Measurements from ENCODE around the gene CYB561A3.
A peak's percentile ranks its signal among the peaks of the same experiment; 100 is the strongest.

The CYB561A3 gene, protein sequence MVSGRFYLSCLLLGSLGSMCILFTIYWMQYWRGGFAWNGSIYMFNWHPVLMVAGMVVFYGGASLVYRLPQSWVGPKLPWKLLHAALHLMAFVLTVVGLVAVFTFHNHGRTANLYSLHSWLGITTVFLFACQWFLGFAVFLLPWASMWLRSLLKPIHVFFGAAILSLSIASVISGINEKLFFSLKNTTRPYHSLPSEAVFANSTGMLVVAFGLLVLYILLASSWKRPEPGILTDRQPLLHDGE

DNA sequence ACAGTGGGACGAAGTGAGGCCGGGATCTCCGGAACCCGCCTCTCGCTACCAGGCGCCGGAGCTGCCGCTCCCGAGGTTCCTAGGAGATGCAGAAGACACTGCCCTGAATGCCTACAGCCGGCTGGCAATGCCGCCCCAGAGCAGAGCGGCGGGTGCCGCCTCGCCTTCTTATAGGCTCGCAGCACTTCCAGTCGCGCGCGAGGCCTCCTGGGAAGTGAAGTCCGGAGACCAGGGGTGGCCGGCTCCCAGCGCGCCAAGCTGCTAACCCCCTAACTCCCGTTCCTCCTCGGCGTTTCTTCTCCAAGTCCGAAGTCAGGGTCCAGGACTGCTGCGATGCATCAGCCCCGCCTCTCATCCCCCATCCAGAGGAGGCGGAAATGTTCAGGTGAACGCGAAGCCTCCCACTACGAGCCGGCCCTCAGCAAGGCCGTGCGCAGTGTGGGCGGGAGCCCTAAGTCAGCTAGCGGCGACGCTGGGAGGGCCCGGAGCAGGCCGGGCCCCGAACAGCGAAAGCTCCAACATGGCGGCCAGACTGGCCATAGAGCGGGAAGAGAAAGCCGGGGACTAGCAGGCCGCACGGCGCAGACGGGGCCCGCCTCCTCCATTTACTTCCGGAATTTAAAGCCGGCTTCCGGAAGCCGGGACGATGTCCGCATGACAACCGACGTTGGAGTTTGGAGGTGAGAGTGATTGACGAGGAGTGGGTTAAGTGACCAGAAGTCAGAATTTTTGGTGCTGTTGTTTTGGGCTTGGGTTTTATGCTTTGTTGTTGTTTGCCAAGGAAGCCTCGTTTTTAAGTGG is at the start of gene CYB561A3, which contains the start of gene TMEM138:
Gene CYB561A3, minus strand, starts transcription at position 142 of the 801 bp plus-strand sequence. CDS start 5,169 bp downstream, outside the sequence.
Gene TMEM138, plus strand, starts transcription at position 634 of the 801 bp plus-strand sequence. CDS start 2,017 bp downstream, outside the sequence.
- TF ChIP-seq, protein P1, sequence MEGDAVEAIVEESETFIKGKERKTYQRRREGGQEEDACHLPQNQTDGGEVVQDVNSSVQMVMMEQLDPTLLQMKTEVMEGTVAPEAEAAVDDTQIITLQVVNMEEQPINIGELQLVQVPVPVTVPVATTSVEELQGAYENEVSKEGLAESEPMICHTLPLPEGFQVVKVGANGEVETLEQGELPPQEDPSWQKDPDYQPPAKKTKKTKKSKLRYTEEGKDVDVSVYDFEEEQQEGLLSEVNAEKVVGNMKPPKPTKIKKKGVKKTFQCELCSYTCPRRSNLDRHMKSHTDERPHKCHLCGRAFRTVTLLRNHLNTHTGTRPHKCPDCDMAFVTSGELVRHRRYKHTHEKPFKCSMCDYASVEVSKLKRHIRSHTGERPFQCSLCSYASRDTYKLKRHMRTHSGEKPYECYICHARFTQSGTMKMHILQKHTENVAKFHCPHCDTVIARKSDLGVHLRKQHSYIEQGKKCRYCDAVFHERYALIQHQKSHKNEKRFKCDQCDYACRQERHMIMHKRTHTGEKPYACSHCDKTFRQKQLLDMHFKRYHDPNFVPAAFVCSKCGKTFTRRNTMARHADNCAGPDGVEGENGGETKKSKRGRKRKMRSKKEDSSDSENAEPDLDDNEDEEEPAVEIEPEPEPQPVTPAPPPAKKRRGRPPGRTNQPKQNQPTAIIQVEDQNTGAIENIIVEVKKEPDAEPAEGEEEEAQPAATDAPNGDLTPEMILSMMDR (conservative IDR thresholded peaks at IDR 0.05; ENCODE audit: low read depth) = no peak

DNA sequence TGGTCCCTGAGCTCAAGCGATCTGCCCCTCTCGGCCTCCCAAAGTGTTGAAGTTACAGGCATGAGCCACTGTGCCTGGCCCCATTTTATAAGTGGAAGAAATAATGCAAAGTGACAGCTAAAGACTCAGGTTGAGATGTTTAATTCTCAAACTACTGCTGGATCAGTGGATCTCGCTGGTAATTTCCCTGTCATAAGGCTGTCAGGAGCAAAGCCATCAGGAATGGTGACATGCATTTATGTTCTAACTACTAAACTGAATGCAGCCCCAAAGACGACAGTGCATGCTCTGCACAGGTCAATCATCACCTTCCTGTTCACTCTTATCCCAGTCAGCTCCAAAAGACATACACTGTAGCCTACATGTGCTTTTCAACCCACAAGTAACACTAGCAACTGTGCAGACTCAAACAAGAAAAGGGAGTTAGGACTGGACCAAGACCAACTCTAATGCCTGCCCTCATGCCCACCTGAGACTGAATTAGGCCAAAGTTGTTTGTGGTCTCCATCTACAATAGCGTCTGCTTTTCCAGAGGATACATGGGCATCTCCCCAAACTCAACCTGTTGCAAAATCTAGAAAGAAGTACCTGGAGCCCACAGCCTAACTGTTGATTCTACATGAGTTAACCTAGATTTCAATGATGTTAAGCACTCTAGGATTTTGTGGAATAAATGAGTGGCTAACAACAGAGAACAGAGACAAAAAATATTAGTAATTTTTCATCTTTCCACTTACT is 45.5 kb upstream of the CYB561A3 start:
- ChIA-PET CTCF (interaction anchor here (0.6 to 1.0 kb wide), 2 partner anchors 19 to 21 kb away, joined by 4 to 5 read pairs; no protein-coding TSS in a partner anchor), POLR2A (ENCODE audit: low non-redundant PET) (no interaction called here)
- TF ChIP-seq, protein P1 (conservative IDR thresholded peaks at IDR 0.05; ENCODE audit: low read depth) = no peak
- H3K27ac ChIP-seq = no peak overlapping the region
- DNase-seq (ENCODE audit: low spot score) = no peak

More for the DNA sequence above, at the start of gene CYB561A3, which contains the start of gene TMEM138:
- ChIA-PET CTCF (interaction anchor here (0.6 to 5.0 kb wide), 4 partner anchors 24 to 1442 kb away, joined by 5 to 28 read pairs (median 8); no protein-coding TSS in a partner anchor), POLR2A (ENCODE audit: low non-redundant PET) (interaction anchor here (0.5 to 2.0 kb wide), 10 partner anchors 12 to 68 kb away, joined by 3 to 11 read pairs (median 5); partner anchors contain the start of genes CPSF7 and SDHAF2)
- peak; percentile 95 for DNase-seq (ENCODE audit: low spot score)
- H3K27ac ChIP-seq = peak within 1 kb of the TSS; percentile 99

DNA sequence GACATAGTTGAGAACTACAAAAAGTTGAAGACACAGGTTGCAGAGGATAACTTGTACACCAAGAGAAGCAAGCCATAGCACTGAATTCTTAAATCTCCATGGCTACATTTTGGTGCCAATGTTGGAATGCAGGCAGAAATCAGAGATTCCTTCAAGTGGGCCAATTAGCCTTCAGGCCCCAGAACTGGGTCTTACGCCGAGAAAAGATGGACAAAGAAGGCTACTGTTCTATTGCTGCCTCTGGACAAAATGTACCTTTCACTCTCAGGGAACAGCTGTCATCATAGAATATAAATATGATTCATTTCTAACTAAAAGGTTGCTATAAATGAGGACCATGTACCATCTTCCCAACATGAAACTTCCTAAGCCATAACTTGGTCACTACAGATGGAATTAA is 44.4 kb upstream of the CYB561A3 start:
- no peak for DNase-seq (ENCODE audit: low spot score)
- POLR2A ChIA-PET (ENCODE audit: low non-redundant PET) = no interaction called here
- TF ChIP-seq, protein P1 (conservative IDR thresholded peaks at IDR 0.05; ENCODE audit: low read depth) = no peak
- CTCF ChIA-PET = no interaction called here
- no peak overlapping the region for H3K27ac ChIP-seq

DNA sequence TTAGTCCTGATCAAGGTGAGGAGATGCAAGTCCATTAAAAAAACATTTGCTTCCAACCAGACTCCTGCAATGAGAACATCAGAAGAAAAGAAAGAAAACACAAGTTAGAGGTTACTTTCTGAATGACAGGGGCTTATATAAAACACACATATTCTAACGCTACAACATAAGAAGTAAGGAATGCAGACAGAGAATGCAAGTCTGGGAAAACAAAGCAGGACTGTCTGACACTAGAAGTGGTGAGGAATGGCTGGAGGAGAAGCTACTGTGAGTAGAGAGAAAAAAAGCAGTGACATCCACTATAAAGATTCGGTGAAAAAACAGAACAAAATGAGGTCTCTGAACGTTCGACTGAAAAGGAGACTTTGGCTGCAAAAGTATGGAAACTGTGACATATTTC is 43.0 kb upstream of the CYB561A3 start:
- no peak for DNase-seq (ENCODE audit: low spot score)
- ChIA-PET POLR2A (ENCODE audit: low non-redundant PET) (no interaction called here), CTCF (no interaction called here)
- H3K27ac ChIP-seq = no peak overlapping the region
- TF ChIP-seq, protein P1 (conservative IDR thresholded peaks at IDR 0.05; ENCODE audit: low read depth) = no peak

DNA sequence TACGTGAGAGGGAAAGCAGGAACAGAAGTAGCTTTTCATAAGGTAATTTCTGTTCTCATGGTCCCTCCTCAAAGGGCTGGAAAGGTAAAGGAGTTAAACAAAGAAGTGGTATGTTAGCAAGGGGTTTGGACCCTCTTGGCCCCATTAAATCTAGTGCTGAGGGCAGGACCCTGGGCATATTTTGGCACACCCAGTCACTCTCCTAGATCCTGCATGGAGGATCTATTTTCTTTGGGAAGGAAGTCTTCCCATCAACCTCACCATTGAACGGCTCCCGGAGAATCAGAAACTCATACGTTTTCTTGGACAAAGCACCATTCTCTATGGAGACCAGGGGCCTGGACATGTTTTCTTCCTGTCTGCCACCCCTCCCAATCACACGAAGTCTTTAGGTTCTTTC is 42.4 kb upstream of the CYB561A3 start:
- TF ChIP-seq, protein P1 (conservative IDR thresholded peaks at IDR 0.05; ENCODE audit: low read depth) = no peak
- no peak overlapping the region for H3K27ac ChIP-seq
- DNase-seq (ENCODE audit: low spot score) = no peak
- POLR2A ChIA-PET (ENCODE audit: low non-redundant PET) = no interaction called here
- CTCF ChIA-PET = no interaction called here

DNA sequence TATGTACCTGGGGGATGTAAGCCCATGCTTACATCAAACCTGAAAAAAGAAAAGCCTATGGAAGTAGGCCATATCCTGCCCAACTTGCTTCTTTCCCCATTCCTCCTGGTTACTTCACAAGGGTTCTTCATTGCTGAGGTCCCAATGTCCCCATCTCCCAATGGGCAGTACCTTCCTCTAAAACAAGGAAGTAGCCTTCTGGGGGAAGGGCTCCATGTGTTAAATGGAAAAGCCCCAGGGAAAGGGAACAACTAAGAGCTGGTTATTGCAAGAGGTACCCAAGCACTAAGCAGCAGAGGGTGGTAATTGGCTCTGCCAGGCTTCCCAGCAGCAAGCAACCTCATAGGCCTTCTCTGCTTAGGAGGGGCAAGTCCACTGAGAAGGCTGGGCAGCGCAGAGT is 42.0 kb upstream of the CYB561A3 start:
- ChIA-PET CTCF (no interaction called here), POLR2A (ENCODE audit: low non-redundant PET) (no interaction called here)
- H3K27ac ChIP-seq = no peak overlapping the region
- no peak for DNase-seq (ENCODE audit: low spot score)
- TF ChIP-seq, protein P1 (conservative IDR thresholded peaks at IDR 0.05; ENCODE audit: low read depth) = no peak
